DMS53 (cell line): Measurements from ENCODE around the gene MYO16.

Source experiments
- DNase-seq: peaks from one replicate; lab custom pipeline; 2025; lab: John Stamatoyannopoulos, UW

The MYO16 gene

DNA sequence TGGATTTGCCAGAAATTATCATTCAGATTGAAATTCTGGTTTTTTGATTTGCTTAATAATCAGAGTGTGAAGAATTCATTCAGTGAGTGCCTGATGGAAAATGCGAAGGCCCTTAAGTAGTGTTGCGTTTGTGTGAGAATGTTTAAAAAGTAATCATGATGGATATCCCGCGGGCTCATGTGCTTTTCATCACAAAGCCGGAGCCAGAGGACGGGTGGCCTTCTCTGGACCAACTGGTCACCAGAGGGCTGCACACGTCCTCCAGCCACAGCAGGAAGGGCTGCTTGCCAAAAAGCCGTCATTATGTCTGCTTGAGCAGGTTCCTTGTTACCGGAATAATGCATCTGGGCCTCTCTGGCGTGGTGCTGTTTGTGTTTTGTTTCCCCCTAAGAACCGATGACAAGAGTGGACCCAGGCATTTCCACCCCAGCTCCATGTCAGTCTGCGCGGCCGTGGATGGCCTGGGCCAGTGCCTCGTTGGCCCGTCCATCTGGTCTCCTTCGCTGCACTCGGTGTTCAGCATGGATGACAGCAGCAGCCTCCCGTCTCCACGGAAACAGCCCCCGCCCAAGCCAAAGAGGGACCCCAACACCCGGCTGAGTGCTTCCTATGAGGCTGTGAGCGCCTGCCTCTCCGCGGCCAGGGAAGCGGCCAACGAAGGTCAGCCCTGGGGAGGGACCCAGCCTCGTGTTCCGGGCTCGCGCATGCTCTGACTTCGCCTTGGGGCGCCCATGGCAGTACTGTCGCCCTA lies 497.7 kb downstream of the MYO16 start:
- DNase-seq: no peak

GRCh38 chr13:109128121-109128520 lies 498.7 kb downstream of the MYO16 start:
- DNase-seq: no peak

GRCh38 chr13:109130093-109130835 lies 500.9 kb downstream of the MYO16 start:
- DNase-seq: no peak

GRCh38 chr13:109131698-109132257 lies 502.4 kb downstream of the MYO16 start:
- DNase-seq: no peak

GRCh38 chr13:109135018-109135417 lies 505.6 kb downstream of the MYO16 start:
- DNase-seq: peak; percentile 3

- no peak for DNase-seq
Measured at GRCh38 chr13:109136873-109137272, 507.5 kb downstream of the MYO16 start.

- no peak for DNase-seq
Measured at GRCh38 chr13:109139346-109139745, 509.9 kb downstream of the MYO16 start.

GRCh38 chr13:109140054-109140453 lies 510.6 kb downstream of the MYO16 start:
- DNase-seq: no peak

DNA sequence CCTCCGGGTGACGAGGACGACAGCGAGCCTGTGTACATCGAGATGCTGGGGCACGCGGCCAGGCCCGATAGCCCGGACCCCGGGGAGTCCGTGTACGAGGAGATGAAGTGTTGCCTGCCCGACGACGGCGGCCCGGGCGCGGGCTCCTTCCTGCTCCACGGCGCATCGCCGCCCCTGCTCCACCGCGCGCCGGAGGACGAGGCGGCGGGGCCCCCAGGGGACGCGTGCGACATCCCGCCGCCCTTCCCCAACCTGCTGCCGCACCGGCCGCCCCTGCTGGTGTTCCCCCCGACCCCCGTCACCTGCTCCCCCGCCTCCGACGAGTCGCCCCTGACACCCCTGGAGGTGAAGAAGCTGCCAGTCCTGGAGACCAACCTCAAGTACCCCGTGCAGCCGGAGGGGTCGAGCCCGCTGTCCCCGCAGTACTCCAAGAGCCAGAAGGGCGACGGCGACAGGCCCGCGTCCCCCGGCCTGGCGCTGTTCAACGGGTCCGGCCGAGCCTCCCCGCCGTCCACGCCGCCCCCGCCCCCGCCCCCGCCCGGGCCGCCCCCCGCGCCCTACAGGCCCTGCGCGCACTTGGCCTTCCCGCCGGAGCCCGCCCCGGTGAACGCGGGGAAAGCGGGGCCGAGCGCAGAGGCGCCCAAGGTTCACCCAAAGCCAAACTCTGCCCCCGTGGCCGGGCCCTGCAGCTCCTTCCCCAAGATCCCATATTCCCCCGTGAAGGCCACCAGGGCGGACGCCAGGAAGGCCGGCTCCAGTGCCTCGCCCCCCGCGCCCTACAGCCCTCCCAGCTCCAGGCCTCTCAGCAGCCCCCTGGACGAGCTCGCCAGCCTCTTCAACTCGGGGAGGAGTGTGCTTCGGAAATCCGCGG lies 511.3 kb downstream of the MYO16 start:
- DNase-seq: no peak

DNA sequence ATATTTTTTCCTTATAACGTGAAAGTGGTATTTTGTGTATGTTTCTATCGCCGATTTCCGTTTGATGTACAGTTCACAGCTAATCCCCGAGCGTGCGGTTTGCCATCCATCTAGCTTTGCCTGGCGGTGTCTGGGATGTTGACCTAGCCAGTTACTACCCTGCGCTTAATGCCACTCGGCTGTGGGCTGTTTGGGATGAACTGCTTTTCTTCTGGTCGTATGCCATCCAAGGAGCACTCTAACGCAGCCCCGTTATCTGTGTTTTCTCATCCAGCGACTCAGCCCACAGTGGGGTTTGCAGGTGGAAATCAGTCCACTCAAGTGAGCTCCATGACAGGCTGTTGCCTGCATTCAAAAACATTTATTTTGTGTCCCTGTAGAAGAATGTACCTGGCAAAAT lies 512.3 kb downstream of the MYO16 start:
- no peak for DNase-seq

DNA sequence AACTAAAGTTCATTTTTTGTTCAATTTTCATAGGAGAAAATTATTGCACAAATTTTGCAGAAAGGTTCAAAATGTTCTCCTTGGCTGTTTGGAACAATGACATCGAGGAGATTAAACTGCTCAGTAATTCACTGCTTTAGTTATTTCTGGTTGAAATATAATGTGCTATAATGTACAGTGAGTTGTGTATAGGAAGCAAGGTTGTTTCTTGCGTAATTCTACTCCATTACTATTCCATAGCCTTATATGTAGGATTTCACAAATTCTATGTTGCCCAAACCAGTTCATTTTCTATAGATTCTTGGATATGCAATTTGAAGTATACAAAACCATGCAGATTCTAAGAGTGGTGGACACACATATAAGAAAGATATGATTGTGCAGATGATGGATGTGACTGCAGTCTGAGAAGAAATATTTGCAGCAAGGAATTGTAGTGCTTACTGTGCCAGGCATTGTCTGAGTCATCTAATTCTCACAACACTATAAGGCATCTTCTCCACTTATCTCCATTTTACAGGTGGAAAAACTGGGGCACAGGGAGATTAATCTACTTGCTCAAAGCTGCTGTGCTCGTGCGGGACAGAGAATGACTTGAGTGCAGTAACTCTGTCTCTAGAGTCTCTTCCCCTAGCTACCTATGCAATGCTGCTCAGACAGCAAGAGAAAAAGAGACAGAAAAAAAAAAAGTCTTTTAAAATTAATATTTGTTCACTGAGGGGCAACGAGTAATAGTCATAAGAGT lies 515.5 kb downstream of the MYO16 start:
- no peak for DNase-seq

DNA sequence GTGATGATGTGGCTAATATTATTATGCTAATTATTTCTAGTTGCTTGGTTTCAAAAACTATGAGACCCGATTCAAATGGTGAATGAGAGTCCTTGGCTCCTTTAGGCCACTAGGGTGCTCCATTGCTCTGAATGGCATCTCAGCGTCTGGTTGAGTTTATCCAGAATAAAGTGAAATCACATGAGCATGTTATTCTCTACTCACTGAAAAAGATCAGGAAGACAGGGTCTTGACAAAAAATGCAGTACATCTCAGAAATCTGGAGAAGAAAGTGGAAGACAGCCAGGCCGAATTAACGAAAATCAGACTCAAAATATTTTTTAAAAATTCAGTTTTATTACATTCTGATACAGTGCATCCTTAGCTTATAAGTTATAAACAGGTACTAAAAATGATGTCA lies 516.2 kb downstream of the MYO16 start:
- peak; percentile 69 for DNase-seq

DNA sequence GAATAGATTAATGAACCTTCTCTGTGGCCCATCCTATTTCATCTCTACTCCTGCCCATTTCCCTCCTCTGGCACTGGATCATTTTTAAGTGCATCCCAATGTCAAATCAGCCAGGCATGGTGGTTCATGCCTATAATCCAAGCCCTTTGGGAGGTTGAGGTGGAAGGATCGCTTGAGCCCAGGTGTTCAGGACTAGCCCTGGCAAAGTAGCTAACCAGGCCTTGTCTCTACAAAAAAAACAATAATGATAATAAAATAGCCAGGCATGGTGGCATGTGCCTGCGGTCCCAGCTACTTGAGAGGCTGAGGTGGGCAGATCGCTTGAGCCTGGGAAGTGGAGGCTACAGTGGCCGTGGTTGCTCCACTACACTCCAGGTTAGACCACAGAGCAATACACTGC lies 517.0 kb downstream of the MYO16 start:
- DNase-seq: no peak

- no peak for DNase-seq
Measured at GRCh38 chr13:109146912-109147647, 517.7 kb downstream of the MYO16 start.

- no peak for DNase-seq
Measured at GRCh38 chr13:109148243-109148642, 518.8 kb downstream of the MYO16 start.

- no peak for DNase-seq
Measured at GRCh38 chr13:109150696-109151095, 521.3 kb downstream of the MYO16 start.

- DNase-seq: no peak
Measured at GRCh38 chr13:109151255-109151654, 521.8 kb downstream of the MYO16 start.

DNA sequence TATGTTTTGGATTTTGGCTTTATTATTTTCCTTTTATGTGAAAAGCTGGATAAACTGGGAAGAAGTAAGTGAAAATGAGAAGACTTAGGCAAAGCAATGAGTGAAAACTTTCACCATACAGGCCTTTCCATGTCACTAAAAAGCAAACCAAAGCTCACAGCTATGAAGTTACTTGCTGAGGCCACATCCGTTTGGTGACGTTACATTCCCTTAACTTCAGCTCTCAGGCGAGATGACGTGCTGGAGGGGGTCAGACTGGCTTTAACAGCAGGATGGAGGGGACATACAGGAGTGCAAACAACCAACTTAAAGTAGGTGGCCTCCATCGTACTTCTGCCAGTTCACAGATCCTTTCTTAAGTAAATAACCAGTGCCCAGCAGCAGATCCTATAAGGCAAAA lies 522.3 kb downstream of the MYO16 start:
- DNase-seq: no peak

DNA sequence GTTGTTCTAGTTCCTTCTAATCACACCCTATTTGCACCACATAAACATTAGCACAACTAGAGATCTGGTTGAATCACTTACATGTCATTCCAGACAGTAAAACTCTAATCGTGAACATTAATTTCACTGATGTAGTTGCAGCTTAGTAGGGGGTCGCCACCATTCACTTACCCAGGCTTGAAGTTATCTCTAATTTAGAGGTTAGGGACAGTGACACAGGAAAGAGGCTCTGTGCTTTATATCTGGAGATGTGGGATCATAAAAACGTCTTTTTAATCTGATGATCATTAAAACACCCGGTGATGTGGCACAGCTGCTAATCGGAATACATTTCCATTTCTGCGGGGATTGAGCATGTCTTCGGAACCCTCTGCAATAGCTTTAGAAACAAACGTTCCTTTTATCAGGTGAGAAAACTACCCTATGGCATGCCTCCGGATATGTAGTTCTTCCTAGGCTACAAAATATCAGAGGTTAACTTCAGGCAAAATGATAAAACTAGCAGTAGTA lies 523.0 kb downstream of the MYO16 start:
- no peak for DNase-seq

GRCh38 chr13:109152941-109153340 lies 523.5 kb downstream of the MYO16 start:
- no peak for DNase-seq

GRCh38 chr13:109154146-109154545 lies 524.7 kb downstream of the MYO16 start:
- DNase-seq: peak; percentile 31
